GM10266 (cell line): Measurements from ENCODE around the gene CLEC2B.

Experiments used
- DNase-seq: peaks from one replicate; pipeline ENCODE4 v3.0.0; 2012; ENCODE audit errors: extremely low spot score
- TF ChIP-seq, protein P1 (sequence below): IDR thresholded peaks from 2 replicates; pipeline ENCODE4 v1.5.1; 2012; ENCODE audit warnings: mild to moderate bottlenecking, low read depth; ENCODE audit not compliant: control insufficient read depth, insufficient read depth; ENCODE audit errors: missing control alignments

The CLEC2B gene

GRCh38 chr12:9809866-9810265 is 59.3 kb downstream of the CLEC2B start:
- DNase-seq, result no peak
- TF ChIP-seq, protein P1, sequence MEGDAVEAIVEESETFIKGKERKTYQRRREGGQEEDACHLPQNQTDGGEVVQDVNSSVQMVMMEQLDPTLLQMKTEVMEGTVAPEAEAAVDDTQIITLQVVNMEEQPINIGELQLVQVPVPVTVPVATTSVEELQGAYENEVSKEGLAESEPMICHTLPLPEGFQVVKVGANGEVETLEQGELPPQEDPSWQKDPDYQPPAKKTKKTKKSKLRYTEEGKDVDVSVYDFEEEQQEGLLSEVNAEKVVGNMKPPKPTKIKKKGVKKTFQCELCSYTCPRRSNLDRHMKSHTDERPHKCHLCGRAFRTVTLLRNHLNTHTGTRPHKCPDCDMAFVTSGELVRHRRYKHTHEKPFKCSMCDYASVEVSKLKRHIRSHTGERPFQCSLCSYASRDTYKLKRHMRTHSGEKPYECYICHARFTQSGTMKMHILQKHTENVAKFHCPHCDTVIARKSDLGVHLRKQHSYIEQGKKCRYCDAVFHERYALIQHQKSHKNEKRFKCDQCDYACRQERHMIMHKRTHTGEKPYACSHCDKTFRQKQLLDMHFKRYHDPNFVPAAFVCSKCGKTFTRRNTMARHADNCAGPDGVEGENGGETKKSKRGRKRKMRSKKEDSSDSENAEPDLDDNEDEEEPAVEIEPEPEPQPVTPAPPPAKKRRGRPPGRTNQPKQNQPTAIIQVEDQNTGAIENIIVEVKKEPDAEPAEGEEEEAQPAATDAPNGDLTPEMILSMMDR, result no peak

DNA sequence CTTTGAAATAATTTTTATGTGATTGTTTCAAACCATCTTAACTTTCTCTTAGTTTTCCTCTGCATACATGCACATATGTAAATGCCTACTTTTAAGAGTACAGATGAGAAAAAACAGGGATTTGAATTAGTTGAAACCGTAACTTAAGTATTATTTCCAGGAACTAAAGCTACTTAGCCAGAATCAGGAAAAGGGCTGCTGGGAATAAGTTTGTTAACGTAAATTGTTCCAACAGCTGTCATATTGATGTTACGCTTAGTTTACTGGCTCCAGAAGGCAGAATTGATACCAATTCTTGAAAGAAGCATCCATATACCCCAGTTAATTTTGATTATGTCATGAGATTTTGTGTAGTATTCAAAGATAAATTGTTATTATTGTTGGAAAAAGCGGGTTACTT is 59.8 kb downstream of the CLEC2B start:
- TF ChIP-seq, protein P1, result no peak
- DNase-seq, result no peak

- TF ChIP-seq, protein P1, result no peak
- no peak for DNase-seq
These were observed 60.6 kb downstream of the CLEC2B start for GRCh38 chr12:9808504-9808903.

DNA sequence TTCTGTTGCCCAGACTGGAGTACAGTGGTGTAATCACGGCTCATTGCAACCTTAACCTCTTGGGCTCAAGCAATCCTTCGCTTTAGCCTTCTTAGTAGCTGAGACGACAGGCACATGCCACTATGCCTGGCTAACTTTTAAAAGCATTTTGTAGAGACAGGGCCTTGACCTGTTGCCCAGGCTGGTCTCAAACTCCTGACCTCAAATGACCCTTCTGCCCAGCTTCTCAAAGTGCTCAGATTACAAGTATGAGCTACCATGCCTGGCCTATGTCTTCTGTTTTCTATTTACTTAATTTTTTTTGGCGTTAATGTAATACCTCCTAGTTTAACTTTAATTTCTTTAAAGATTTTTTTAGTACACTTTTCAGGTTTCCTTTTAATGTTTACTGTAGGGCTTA is 62.4 kb downstream of the CLEC2B start:
- TF ChIP-seq, protein P1, result no peak
- DNase-seq, result no peak

DNA sequence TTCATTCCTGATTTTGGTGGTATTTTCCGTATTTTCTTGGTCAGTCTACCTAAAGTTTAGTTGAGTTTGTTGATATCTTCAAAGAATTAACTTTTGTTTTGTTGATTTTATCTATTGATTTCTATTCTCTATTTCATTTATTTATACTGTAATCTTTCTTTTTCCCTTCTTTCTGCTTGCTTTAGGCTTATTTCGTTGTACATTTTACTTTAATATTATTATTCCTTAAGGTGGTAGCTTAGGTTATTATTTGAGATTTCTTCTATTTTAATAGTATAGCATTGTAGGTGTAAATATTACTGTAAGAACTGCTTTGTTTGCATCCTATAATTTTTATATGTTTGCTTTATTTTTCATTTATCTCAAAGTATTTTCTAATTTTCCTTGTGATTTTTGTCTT is 63.3 kb downstream of the CLEC2B start:
- no peak for DNase-seq
- TF ChIP-seq, protein P1, result no peak
